IMR-90 (cell line): ENCODE data around the gene DUSP10.

Experiments used
- CEBPB ChIP-seq: IDR thresholded peaks from 2 replicates; pipeline ENCODE4 v1.6.1; 2012; ENCODE audit warnings: low read depth, low read length, improper control_type of control experiment
- MXI1 ChIP-seq: IDR thresholded peaks from 2 replicates; pipeline ENCODE4 v1.6.1; 2012; ENCODE audit warnings: low read depth, mild to moderate bottlenecking, low read length, moderate library complexity, borderline replicate concordance
- RCOR1 ChIP-seq: IDR thresholded peaks from 2 replicates; pipeline ENCODE4 v1.6.1; 2012; ENCODE audit warnings: mild to moderate bottlenecking, low read length, improper control_type of control experiment; ENCODE audit not compliant: insufficient replicate concordance
- RFX5 ChIP-seq: IDR thresholded peaks from 2 replicates; pipeline ENCODE4 v1.8.0; 2012; ENCODE audit warnings: low read depth, mild to moderate bottlenecking, low read length, moderate library complexity
- SMC3 ChIP-seq: fragments of 150-350 bp; IDR thresholded peaks from 2 replicates; pipeline ENCODE4 v1.6.1; 2016; ENCODE audit warnings: low read depth, mild to moderate bottlenecking, antibody characterized with exemption, low read length, moderate library complexity
- TF ChIP-seq, protein P1 (sequence below): conservative IDR thresholded peaks from 2 replicates; pipeline ENCODE4 v1.5.1; 2012; ENCODE audit warnings: mild to moderate bottlenecking, low read depth, low read length, improper control_type of control experiment
- TF ChIP-seq, protein P2 (sequence below): fragments of 150-350 bp; IDR thresholded peaks from 2 replicates; pipeline ENCODE4 v1.6.1; 2017; ENCODE audit warnings: mild to moderate bottlenecking, antibody characterized with exemption, low read length, low read depth
- TF ChIP-seq, protein P3 (sequence below): fragments of 150-350 bp; IDR thresholded peaks from 2 replicates; pipeline ENCODE4 v1.6.1; 2016; ENCODE audit warnings: low read depth, mild to moderate bottlenecking, low read length, moderate library complexity, borderline replicate concordance

DNA sequence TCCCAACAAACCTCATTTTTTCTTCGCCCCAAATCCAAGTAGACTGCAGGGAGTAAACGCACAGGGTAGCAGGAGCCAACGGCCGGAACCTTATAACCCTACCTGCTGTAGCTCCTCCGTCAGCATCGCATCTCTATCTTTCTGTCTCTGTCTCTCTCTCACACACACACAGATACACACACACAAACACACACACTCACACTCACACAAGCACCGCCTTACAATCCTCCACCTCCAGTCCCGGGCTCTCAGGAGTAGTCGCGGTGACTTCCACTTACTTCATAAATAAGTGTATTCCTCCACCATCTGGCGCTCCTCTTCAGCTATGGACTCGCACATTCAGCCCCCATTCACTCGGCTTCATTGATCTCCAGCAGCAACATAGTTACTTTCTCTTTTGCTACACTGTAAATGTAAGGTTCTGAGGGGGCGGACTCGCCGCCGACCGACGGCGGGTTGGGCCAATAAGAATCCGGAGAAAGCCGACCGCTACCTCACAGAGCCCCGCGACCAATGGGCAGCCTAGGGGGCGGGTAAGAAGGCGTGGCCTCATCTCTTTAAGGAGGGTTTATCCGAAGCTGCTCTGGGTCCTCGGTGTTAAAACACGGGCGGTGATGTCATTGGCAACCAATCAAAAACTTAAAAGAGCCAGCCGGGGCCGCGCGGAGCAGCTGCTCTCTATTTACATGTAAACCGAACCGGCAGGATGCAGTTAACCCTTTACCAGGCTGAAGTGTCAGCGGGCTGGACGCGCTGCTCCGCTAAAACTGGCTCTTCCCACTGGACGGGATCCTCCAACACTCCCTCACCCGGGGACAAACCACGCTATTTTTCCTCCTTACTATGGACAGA lies at the start of gene DUSP10:
- peak; percentile 59; the same call in 1 of the 2 replicates for TF ChIP-seq RFX5
- TF ChIP-seq, protein P1, sequence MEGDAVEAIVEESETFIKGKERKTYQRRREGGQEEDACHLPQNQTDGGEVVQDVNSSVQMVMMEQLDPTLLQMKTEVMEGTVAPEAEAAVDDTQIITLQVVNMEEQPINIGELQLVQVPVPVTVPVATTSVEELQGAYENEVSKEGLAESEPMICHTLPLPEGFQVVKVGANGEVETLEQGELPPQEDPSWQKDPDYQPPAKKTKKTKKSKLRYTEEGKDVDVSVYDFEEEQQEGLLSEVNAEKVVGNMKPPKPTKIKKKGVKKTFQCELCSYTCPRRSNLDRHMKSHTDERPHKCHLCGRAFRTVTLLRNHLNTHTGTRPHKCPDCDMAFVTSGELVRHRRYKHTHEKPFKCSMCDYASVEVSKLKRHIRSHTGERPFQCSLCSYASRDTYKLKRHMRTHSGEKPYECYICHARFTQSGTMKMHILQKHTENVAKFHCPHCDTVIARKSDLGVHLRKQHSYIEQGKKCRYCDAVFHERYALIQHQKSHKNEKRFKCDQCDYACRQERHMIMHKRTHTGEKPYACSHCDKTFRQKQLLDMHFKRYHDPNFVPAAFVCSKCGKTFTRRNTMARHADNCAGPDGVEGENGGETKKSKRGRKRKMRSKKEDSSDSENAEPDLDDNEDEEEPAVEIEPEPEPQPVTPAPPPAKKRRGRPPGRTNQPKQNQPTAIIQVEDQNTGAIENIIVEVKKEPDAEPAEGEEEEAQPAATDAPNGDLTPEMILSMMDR, result 0 out of 2 replicates have a peak, but pooled peaks have one; percentile 8
- TF ChIP-seq, protein P2, sequence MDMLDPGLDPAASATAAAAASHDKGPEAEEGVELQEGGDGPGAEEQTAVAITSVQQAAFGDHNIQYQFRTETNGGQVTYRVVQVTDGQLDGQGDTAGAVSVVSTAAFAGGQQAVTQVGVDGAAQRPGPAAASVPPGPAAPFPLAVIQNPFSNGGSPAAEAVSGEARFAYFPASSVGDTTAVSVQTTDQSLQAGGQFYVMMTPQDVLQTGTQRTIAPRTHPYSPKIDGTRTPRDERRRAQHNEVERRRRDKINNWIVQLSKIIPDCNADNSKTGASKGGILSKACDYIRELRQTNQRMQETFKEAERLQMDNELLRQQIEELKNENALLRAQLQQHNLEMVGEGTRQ, result no peak
- TF ChIP-seq RCOR1, result no peak
- TF ChIP-seq CEBPB, result no peak
- TF ChIP-seq, protein P3, sequence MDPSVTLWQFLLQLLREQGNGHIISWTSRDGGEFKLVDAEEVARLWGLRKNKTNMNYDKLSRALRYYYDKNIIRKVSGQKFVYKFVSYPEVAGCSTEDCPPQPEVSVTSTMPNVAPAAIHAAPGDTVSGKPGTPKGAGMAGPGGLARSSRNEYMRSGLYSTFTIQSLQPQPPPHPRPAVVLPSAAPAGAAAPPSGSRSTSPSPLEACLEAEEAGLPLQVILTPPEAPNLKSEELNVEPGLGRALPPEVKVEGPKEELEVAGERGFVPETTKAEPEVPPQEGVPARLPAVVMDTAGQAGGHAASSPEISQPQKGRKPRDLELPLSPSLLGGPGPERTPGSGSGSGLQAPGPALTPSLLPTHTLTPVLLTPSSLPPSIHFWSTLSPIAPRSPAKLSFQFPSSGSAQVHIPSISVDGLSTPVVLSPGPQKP, result no peak
- TF ChIP-seq MXI1, result peak; percentile 53; the same call in 1 of the 2 replicates
- TF ChIP-seq SMC3, result peak; percentile 23
